ENCODE data around the gene PLAU.

Gene PLAU

DNA sequence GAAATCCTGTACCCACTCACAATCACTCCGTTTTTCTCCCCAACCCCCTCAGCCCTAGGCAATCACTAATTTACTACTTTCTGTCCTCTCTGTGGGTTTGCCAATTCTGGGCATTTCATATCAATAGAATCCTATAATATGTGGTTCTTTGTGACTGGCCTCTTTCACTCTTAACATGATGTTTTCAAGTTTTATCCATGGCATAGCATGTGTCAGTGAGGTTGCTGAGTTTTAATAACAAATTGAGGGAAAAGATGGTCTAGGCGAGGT is 11.9 kb downstream of the PLAU start:
- TF ChIP-seq YY1 (IDR thresholded peaks at IDR 0.05; ENCODE audit: low read depth) (no peak), ZBTB7A (IDR thresholded peaks at IDR 0.05; ENCODE audit: low read depth) (no peak), CEBPB (IDR thresholded peaks at IDR 0.05) (no peak), NFIC (IDR thresholded peaks at IDR 0.05) (no peak), EP300 (IDR thresholded peaks at IDR 0.05; ENCODE audit: borderline replicate concordance) (no peak), EGR1 (IDR thresholded peaks at IDR 0.05) (no peak), TEAD4 (IDR thresholded peaks at IDR 0.05) (no peak), TAF1 (IDR thresholded peaks at IDR 0.05; ENCODE audit: low read depth) (no peak), RAD21 (IDR thresholded peaks at IDR 0.05; ENCODE audit: low read depth) (no peak), CREB1 (IDR thresholded peaks at IDR 0.05; ENCODE audit: low read depth) (no peak), FOXM1 (IDR thresholded peaks at IDR 0.05; ENCODE audit: borderline replicate concordance, low read depth) (no peak), TCF12 (IDR thresholded peaks at IDR 0.05; ENCODE audit: low read depth) (no peak)
- TF ChIP-seq, protein P1, sequence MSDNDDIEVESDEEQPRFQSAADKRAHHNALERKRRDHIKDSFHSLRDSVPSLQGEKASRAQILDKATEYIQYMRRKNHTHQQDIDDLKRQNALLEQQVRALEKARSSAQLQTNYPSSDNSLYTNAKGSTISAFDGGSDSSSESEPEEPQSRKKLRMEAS (IDR thresholded peaks at IDR 0.05) = no peak
- TF ChIP-seq, protein P2, sequence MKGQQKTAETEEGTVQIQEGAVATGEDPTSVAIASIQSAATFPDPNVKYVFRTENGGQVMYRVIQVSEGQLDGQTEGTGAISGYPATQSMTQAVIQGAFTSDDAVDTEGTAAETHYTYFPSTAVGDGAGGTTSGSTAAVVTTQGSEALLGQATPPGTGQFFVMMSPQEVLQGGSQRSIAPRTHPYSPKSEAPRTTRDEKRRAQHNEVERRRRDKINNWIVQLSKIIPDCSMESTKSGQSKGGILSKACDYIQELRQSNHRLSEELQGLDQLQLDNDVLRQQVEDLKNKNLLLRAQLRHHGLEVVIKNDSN (IDR thresholded peaks at IDR 0.05) = no peak
- TF ChIP-seq, protein P3, sequence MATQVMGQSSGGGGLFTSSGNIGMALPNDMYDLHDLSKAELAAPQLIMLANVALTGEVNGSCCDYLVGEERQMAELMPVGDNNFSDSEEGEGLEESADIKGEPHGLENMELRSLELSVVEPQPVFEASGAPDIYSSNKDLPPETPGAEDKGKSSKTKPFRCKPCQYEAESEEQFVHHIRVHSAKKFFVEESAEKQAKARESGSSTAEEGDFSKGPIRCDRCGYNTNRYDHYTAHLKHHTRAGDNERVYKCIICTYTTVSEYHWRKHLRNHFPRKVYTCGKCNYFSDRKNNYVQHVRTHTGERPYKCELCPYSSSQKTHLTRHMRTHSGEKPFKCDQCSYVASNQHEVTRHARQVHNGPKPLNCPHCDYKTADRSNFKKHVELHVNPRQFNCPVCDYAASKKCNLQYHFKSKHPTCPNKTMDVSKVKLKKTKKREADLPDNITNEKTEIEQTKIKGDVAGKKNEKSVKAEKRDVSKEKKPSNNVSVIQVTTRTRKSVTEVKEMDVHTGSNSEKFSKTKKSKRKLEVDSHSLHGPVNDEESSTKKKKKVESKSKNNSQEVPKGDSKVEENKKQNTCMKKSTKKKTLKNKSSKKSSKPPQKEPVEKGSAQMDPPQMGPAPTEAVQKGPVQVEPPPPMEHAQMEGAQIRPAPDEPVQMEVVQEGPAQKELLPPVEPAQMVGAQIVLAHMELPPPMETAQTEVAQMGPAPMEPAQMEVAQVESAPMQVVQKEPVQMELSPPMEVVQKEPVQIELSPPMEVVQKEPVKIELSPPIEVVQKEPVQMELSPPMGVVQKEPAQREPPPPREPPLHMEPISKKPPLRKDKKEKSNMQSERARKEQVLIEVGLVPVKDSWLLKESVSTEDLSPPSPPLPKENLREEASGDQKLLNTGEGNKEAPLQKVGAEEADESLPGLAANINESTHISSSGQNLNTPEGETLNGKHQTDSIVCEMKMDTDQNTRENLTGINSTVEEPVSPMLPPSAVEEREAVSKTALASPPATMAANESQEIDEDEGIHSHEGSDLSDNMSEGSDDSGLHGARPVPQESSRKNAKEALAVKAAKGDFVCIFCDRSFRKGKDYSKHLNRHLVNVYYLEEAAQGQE (IDR thresholded peaks at IDR 0.05; ENCODE audit: low read depth) = no peak

DNA sequence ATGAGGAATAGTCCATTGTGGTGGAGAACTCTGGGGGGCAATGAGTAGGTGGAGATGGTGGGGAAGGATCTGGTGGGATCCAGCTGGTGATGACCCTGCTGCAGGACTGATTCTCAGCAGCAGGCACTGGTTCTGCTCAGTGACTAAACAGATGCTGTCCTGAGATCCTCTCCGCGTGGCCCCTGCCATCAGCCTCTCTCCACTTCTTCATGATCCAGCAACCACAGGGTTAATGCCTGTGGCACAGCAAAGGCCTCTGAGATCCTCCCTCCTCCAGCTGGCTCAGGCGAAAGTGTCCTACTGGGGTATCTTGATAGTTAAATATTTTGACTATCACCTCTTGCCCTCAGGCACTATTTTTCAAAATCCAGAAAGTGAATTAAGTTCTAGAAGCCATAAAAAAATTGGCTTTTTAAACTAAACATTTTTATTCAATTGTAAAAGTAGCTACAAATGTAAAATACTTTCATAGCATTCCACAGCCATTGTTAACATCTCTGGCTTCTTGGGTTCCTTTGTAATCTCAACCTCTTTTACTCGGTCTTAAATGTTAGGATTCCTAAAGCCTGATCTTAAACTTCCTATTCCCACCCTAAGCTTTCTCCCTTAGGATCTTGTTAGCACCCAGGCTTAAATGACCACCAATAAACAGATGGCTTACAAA is 13.1 kb downstream of the PLAU start:
- no peak for TF ChIP-seq CEBPB (IDR thresholded peaks at IDR 0.05)
- no peak for TF ChIP-seq TAF1 (IDR thresholded peaks at IDR 0.05; ENCODE audit: low read depth)

DNA sequence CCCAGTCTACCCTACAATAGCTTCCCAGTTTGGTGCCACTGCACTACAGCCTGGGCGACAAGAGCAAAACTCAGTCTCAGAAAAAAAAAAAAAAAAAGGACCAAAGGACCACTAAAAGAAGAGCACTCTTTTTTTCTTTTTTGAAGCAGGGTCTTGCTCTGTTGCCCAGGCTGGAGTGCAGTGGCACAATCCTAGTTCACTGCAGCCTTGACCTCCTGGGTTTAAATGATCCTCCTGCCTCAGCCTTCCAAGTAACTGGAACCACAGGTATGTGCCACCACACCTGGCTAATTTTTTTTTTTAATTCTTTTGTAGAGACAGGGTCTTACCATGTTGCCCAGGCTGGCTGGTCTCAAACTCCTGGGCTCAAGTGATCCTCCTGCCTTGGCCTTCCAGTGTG is 14.0 kb downstream of the PLAU start:
- no peak for TF ChIP-seq YY1 (IDR thresholded peaks at IDR 0.05; ENCODE audit: low read depth)
- TF ChIP-seq, protein P3 (IDR thresholded peaks at IDR 0.05; ENCODE audit: low read depth) = no peak
- no peak for TF ChIP-seq NFIC (IDR thresholded peaks at IDR 0.05)
- TF ChIP-seq TCF12 (IDR thresholded peaks at IDR 0.05; ENCODE audit: low read depth) = no peak
- TF ChIP-seq, protein P1 (IDR thresholded peaks at IDR 0.05) = no peak
- TF ChIP-seq CEBPB (IDR thresholded peaks at IDR 0.05) = no peak
- no peak for TF ChIP-seq ZBTB7A (IDR thresholded peaks at IDR 0.05; ENCODE audit: low read depth)
- TF ChIP-seq TEAD4 (IDR thresholded peaks at IDR 0.05) = no peak
- no peak for TF ChIP-seq TAF1 (IDR thresholded peaks at IDR 0.05; ENCODE audit: low read depth)
- TF ChIP-seq EP300 (IDR thresholded peaks at IDR 0.05; ENCODE audit: borderline replicate concordance) = no peak
- no peak for TF ChIP-seq CREB1 (IDR thresholded peaks at IDR 0.05; ENCODE audit: low read depth)
- TF ChIP-seq, protein P2 (IDR thresholded peaks at IDR 0.05) = no peak
- no peak for TF ChIP-seq RAD21 (IDR thresholded peaks at IDR 0.05; ENCODE audit: low read depth)
- no peak for TF ChIP-seq FOXM1 (IDR thresholded peaks at IDR 0.05; ENCODE audit: borderline replicate concordance, low read depth)

DNA sequence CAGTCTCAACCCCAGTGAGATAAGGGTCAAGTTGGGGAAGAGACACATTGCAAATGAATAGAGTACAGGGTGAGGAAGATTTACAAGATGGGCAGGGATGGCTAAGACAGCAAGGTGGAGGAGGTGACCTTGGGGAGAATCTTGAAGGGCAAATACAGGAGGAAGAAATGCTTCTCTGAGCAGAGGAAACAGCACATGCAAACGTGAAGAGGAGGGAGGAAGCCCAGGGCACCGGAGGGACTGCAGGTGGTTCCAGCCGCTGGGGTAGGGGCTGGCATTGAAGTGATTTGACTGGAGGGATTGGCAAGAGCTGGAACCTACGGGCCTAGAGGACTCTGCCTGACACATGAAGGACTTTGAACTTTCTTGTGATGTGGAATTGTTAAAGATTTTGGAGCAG is 14.6 kb downstream of the PLAU start:
- TF ChIP-seq CEBPB (IDR thresholded peaks at IDR 0.05) = no peak
- no peak for TF ChIP-seq NFIC (IDR thresholded peaks at IDR 0.05)
- TF ChIP-seq ZBTB7A (IDR thresholded peaks at IDR 0.05; ENCODE audit: low read depth) = no peak
- no peak for TF ChIP-seq EGR1 (IDR thresholded peaks at IDR 0.05)
- TF ChIP-seq, protein P2 (IDR thresholded peaks at IDR 0.05) = no peak

DNA sequence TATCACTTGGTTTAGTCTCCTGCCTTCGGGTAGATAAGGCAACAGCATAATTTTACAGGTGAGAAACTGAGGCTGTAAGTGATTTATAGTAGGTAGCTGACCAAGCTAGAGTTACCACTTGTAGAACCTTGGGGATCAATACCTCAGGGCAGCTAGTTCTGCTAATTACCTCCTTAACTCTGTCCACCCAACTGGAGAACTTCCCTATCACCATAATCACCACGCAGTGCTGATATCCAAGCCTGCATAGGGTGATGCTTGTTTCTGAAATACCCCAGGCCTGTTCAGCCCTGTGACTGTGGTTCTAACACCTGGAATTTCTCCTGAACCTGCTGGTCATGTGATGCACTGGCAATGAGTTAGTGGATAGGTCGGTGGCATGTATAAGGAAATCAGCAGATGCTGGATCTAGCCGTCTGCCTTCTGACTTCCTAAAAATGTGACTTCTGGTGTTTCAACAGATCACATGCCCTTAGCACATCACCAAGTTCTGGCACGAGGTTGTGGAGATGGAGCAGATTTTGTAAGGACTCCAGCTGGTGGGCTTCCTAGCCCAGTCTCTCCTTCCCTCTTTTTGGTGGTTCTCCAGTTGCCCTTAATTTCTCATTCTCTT is 15.3 kb downstream of the PLAU start:
- TF ChIP-seq TAF1 (IDR thresholded peaks at IDR 0.05; ENCODE audit: low read depth) (no peak), NFIC (IDR thresholded peaks at IDR 0.05) (no peak), TCF12 (IDR thresholded peaks at IDR 0.05; ENCODE audit: low read depth) (no peak), YY1 (IDR thresholded peaks at IDR 0.05; ENCODE audit: low read depth) (no peak)
- TF ChIP-seq, protein P1 (IDR thresholded peaks at IDR 0.05) = no peak
- TF ChIP-seq, protein P2 (IDR thresholded peaks at IDR 0.05) = peak; percentile 67

Data from Ishikawa (cell line).